Uterus (tissue), 2 donors: ENCODE data around the gene IRX4.

Experiments used
- CTCF ChIP-seq, 4 experiments: fragments of 200-600 bp in 2 of 4; fragments of 450-650 bp in 2 of 4; sonication (generic) in 2 of 4; IDR thresholded peaks; one replicate each; pipeline ENCODE4 v1.5.1; 2016 to 2019; ENCODE audit warnings: antibody characterized with exemption in 4 of 4, mild to moderate bottlenecking in 2 of 4, moderate library complexity in 1 of 4
- POLR2A ChIP-seq, 2 donors: fragments of 450-650 bp; IDR thresholded peaks; one replicate each; pipeline ENCODE4 v1.6.1; 2016; ENCODE audit warnings: antibody characterized with exemption in 2 of 2, mild to moderate bottlenecking in 1 of 2, moderate library complexity in 1 of 2

GRCh38 chr5:1835431-1835830, 47.3 kb downstream of the IRX4 start:
- no peak for TF ChIP-seq CTCF (IDR thresholded peaks at IDR 0.05)
- TF ChIP-seq POLR2A (IDR thresholded peaks at IDR 0.05) = no peak
